Measurements from ENCODE around the gene LBX1. TPM values are rescaled to one million over a fixed set of nuclear protein-coding genes. Genes with fewer than 3 reads are reported as not detected.

Gene LBX1
- total RNA-seq, 2 experiments from 2014 or later: not detected

DNA sequence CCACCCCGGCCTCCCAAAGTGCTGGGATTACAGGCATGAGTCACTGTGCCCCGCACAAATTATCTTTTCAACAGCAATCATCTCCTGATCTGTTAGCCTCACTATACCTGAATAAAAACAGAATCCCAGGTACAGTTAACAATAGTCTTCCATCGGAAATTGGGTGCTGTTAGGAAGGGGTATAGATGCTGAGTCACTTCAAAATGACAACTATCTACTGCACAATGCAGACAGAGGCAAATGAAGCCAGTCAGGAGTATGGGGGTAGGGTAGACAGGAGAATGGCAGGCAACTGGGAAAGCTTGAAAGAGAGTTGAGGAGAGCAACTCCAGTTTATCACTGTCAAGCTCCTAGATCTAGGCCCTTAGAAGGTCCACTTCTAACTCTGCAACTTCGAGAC, 40.3 kb downstream of the LBX1 start:
- Mint-ChIP-seq H3K36me3 (no peaks in the 10 kb centered on the region), H3K27ac (no peak overlapping the region), H3K9me3 (no peaks in the 10 kb centered on the region), H3K4me3 (no peak overlapping the region), H3K27me3 (peaks cover 2% of the 10 kb centered on the region), H3K4me1 (peaks cover 8% of the 10 kb centered on the region)
- POLR2A ChIA-PET: no interaction called here
- DNase-seq (no peak), ATAC-seq (ENCODE audit: low read depth) (no peak)

DNA sequence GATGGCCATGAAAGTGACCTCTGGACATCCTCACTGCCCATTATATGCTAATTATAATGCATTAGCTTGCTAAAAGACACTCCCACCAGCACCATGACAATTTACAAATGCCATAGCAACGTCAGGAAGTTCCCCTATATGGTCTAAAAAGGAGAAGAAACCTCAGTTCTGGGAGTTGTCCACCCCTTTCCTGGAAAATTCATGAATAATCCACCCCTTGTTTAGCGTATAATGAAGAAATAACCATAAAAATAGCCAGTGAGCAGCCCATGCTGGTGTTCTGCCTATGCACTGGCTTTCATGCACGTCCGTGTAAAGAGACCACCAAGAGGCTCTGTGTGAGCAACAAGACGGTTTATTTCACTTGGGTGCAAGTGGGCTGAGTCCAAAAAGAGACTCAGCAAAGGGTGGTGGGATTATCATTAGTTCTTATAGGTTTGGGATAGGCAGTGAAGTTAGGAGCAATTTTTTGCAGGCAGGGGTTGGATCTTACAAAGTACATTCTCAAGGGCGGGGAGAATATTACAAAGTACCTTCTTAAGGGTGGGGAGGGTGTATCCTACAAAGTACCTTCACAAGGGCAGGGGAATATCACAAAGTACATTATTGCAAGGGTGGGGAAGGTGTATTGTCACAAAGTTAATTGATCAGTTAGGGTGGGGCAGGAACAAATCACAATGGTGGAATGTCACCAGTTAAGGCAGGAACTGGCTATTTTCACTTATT, 45.6 kb downstream of the LBX1 start:
- H3K4me3 Mint-ChIP-seq: no peak overlapping the region
- DNase-seq (no peak), ATAC-seq (ENCODE audit: low read depth) (no peak)
- no peak overlapping the region for H3K27ac Mint-ChIP-seq
- peaks cover 10% of the 10 kb centered on the region for H3K27me3 Mint-ChIP-seq
- H3K4me1 Mint-ChIP-seq: no peaks in the 10 kb centered on the region
- POLR2A ChIA-PET: no interaction called here
- H3K36me3 Mint-ChIP-seq: no peaks in the 10 kb centered on the region
- H3K9me3 Mint-ChIP-seq: no peaks in the 10 kb centered on the region

DNA sequence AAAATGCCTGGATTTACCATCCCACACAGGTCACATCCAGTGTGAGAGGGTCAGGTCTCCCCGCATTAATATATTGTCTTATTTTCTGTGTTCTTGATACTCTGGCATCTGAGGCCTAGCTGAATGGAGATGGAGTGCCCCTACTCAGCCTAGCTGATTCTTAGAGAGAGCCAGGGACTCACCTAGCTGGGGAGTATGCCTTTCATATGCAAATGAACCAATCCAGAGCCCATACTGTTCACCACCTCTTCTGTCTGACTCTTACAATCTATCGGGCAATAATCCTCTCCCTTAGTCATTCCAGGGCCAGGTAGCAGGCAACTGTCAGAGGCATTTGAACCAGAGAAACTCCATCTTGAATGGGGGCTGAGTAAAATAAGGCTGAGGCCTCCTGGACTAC, 46.3 kb downstream of the LBX1 start:
- Mint-ChIP-seq H3K27ac (no peak overlapping the region), H3K9me3 (no peaks in the 10 kb centered on the region), H3K36me3 (no peaks in the 10 kb centered on the region), H3K4me1 (no peaks in the 10 kb centered on the region), H3K4me3 (no peak overlapping the region), H3K27me3 (peaks cover 10% of the 10 kb centered on the region)
- POLR2A ChIA-PET: no interaction called here
- DNase-seq (no peak), ATAC-seq (ENCODE audit: low read depth) (no peak)

Other genes starting within 250 kb of the LBX1 start
- gene MRPL43, start 242.0 kb downstream of the LBX1 start, total RNA-seq: 10 to 100 TPM; 55.1 to 57.1 TPM
- gene TWNK, start 241.9 kb downstream of the LBX1 start, total RNA-seq: 10 to 100 TPM; 10.8 to 11.0 TPM
- gene LZTS2, start 229.7 kb downstream of the LBX1 start, total RNA-seq: 10 to 100 TPM; 22.0 to 22.4 TPM
- 1 to 10 TPM; 1.1 to 1.4 TPM for gene PDZD7, start 198.3 kb downstream of the LBX1 start, total RNA-seq
- 10 to 100 TPM; 66.1 to 68.6 TPM for gene SFXN3, start 198.2 kb downstream of the LBX1 start, total RNA-seq
- gene KAZALD1, start 167.5 kb downstream of the LBX1 start, total RNA-seq: not detected
- not detected for gene TLX1, start 98.2 kb downstream of the LBX1 start, total RNA-seq
- 10 to 100 TPM; 13.5 to 15.2 TPM for gene BTRC, start 124.7 kb upstream of the LBX1 start, total RNA-seq

All from activated naive CD8-positive, alpha-beta T cell treated with anti-CD3 and anti-CD28 coated beads, Interleukin-2, amount 10 ng/mL, durations not matched to agents 7 days and 5 days (primary cell).